Effector CD8-positive, alpha-beta T cell (primary cell): Measurements from ENCODE around the gene KCND3.

Experiments
- DNase-seq: peaks from one replicate; lab custom pipeline; 2025; lab: John Stamatoyannopoulos, UW

KCND3 gene

DNA sequence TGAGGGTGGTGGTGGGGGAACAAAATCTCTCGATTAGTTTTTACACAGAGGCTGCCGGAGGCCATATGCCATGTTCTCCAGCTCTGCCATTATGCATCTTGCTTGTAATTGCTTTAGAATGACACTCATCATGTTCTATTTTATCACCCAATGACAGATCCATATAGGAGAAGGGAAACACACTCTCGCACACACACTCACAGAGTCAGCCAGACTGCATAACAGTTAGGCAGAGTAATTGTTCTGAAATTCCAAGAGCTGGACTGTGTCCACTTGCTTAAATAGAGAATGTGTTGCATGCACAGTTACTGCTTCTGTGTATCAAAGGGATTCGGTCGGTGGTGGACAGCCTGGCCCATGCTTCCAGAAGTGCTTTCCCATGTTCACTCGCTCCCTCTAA is 30.6 kb downstream of the KCND3 start:
- no peak for DNase-seq

DNA sequence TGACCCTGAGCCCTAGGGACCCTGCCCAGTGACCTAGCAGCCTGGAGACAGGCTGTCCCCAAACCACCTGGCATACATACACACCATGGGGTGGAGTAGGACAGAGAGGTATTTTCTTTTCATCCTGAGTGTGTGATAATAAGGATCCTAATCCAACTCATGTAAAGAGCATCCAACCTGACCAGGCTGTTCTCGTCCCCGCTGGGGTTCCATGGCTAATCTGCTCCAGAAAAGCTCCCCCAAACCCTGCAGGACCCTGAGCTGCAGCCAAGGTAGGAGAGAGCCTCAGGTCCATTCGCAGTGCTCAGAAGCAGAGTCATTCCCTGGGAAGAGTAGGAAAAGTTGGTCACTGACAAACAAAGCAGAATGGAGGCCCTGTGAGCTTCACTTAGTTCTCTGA is 31.4 kb downstream of the KCND3 start:
- DNase-seq, result no peak

DNA sequence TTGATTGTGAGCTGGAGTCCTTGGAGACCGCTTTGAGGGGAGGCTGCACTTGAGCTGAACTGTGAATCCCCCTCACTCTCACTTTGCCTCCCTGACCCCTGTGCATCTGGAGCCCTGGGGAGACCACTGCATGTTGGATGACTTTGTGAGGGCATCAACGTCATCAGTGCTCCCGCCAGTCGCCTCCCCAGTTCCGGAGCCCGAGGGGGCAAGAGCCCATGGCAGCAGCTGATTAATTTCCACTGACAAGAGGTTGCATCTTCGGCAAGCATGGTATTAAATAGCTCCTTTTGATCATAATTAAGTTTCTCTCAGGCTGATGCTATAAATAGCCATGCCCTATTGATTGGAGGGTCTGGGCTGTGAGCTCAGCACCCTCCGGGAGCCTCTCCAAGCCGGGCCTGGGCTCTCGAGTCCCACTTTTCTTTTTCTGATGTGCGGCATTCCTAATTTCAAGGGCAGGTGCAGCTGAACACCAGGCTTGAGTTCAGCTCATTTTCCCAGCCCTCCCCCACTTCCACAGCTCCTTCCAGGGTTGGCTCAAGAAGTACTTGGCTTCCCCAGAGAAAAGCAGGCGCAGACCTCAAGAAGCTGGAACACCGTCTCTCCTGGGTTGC is 33.2 kb downstream of the KCND3 start:
- no peak for DNase-seq

GRCh38 chr1:111955755-111956154 is 33.7 kb downstream of the KCND3 start:
- DNase-seq, result no peak

- no peak for DNase-seq
Measured at GRCh38 chr1:111953797-111954196, 35.7 kb downstream of the KCND3 start.

- DNase-seq, result no peak
Measured at GRCh38 chr1:111952125-111952657, 37.3 kb downstream of the KCND3 start.

GRCh38 chr1:111948209-111949171 is 41.0 kb downstream of the KCND3 start:
- DNase-seq, result no peak

- DNase-seq, result no peak
Measured at GRCh38 chr1:111943846-111944749, 45.4 kb downstream of the KCND3 start.

DNA sequence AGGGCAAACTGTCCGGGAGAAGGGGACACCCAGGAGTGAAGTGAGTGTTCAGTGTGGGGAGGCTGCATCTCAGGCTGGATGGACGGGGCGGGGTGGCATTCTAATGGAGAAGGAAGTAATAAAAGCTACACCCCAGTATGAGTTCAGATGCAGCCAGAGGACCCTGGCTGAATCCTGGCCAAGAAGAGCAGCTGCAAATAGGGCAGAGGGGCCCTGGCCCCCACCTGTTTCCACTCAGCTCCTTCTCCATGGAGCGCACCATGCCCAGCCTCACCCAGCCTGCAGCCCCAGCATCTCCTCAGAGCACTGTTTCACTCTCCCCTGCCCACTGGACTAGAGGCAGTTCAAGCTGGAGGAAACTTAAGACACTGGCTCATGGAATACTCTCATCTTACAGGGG is 46.4 kb downstream of the KCND3 start:
- DNase-seq, result no peak

DNA sequence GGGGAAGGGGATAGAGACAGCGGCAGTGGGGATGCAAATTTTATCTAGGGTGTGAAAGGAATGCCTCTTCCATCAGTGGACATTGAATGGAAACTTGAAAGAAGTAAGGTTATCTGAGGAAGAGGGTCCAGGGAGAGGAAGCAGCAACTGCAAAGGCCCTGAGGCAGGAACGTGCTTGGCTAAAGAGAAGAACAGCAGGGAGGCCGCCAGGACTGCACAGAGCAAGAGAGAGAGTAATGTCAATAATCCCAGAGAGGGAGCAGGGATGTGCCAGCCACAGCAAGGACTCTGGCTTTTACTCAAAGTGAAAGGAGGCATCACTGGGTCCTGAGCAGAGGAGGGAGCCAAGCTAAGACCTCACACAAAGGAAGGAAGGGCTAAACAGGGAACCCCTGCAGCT is 50.9 kb downstream of the KCND3 start:
- no peak for DNase-seq

DNA sequence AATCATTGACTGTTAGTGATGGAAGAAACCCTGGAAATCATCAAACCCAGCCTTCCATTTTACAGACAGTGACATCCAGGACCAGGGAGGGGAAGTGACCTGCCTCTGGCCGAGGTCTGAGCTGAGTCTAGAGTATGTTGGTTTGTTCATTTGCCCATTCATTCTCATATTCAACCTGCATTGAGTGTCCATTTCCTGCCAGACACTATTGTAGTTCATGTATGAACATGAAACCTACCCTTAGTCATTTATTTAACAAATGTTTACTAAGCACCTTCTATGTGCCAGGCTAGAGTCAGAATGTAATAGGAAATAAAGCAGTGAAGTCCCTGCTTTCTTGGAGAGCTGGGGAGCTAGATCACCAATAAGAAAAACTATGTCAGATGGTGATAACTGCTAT is 51.3 kb downstream of the KCND3 start:
- no peak for DNase-seq

GRCh38 chr1:111937147-111937725 is 52.2 kb downstream of the KCND3 start:
- DNase-seq, result no peak

GRCh38 chr1:111934106-111934852 is 55.2 kb downstream of the KCND3 start:
- DNase-seq, result no peak

- DNase-seq, result no peak
Measured at GRCh38 chr1:111930356-111930755, 59.1 kb downstream of the KCND3 start.

DNA sequence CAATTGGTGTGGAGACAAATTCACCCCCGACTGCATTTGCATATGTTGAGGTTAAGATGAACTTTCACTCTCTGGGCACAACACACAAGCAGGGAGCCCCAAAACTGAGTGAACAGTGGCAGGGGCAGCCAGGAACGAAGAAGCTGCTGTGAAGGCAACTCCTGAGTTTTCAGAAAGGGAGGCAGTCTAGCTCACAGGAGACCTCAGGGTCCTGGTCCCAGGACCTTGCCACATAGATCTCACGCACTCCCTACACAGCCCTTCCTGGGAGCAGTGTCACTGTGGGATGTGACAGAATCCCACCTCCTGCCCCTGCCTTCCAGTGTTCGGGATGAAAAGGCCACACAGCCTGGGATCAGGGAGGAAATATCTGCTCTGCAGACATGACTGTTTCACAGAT is 60.9 kb downstream of the KCND3 start:
- no peak for DNase-seq

DNA sequence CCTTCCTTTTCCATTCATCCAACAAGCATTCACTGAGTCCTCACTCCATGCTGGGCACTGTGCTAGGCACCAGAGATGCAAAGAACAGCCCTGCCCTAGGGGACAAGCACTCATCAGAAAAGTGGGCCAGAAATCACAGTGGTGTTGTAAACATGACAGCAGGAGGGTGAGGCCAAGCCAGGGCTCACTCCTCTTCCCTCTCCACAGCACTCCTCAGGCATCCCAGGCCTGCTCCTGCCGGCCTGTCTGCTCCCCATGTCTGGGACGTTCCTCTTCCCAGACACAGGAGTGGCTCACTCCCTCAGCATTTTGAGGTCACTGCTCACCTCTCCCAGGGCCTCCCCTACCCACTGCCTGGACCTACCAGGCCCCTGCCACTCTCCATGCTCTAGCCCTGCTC is 61.8 kb downstream of the KCND3 start:
- DNase-seq, result no peak

GRCh38 chr1:111924786-111925185 is 64.7 kb downstream of the KCND3 start:
- no peak for DNase-seq

DNA sequence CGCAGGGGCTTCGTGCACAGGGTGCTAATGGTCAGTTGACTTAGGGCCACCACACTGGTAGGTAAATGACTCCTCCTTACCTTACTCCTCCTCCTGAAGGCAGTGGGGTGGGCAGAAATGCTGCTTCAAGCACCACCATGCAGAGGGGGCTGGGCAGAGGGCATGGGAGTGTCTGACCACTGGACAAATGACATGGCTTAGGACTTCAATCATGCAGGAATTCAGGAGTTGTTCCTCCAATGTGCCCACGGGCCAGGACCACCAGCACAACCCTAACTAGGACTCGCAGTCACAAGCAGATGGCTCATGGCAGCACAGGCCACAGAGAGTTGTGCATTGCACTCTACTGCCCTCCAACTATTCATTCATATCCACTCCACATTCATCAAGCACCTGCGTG is 65.7 kb downstream of the KCND3 start:
- DNase-seq, result no peak

GRCh38 chr1:111921948-111922347 is 67.5 kb downstream of the KCND3 start:
- DNase-seq, result no peak

DNA sequence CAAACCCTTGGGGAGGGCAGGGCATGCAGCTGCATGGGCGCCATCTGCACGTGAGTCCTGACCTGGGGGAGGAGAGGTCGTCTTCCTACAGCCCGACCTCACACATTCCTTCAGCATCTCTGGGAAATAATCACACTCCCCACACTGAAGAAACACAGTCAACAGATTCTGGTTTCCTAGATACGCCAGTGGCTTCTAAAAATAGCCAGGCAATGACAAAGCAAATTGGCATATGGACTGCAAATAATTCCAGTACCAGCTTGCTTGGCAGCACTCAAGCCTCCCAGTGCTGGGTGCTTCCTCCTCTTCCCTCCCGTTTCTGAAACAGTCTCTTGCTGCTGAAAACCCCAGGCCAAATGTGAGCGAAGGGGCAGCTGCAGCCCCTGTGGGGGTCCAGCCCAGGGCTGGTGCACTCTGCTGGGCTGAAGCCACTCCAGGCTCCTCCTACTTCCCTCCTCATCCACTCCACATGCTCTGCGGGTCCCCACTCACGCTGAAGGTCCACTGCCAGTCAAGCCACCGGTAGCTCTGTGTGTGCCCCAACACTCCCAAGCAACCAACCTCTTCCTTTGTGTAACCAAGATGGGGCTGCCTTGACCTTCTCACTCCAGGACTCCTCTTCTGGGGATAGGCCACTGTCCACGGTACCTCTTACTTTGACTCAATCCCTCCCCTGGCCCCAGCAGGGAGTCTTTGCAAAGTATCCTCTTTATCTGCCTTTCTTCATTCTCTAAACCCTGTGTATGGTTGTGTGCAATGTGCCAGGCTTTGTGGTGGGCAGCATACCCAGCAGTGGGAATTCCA is 69.0 kb downstream of the KCND3 start:
- DNase-seq, result no peak
